Right kidney (tissue), 1 donor: Measurements from ENCODE around the gene KIRREL3.
"Not testable (repeated sequence)": the region's sequence is repeated elsewhere in the genome, so short reads cannot be mapped to it uniquely, and the experiment has no call there.

Experiments used
- DNase-seq: peaks from one replicate; pipeline ENCODE4 v3.0.0-alpha.2; 2016

KIRREL3 gene

DNA sequence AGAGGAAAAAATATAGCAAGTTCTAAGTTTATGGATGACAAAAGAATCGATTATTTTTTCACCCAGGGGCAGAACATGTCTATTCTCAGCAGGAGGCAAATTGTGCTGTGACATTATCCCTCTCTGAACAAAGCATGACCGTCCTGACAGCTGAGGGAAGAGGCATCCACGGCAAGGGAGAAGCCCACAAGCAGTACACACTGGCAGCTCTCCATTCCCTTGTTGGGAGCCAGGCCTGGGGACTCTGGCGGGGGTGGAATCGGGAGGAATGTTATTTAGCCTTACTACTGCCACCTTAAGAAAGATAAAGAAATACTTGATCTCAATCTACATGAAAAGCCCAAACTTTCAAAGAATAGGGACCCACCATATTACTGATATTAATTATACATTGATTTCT lies 3.4 kb downstream of the KIRREL3 start:
- no peak for DNase-seq

DNA sequence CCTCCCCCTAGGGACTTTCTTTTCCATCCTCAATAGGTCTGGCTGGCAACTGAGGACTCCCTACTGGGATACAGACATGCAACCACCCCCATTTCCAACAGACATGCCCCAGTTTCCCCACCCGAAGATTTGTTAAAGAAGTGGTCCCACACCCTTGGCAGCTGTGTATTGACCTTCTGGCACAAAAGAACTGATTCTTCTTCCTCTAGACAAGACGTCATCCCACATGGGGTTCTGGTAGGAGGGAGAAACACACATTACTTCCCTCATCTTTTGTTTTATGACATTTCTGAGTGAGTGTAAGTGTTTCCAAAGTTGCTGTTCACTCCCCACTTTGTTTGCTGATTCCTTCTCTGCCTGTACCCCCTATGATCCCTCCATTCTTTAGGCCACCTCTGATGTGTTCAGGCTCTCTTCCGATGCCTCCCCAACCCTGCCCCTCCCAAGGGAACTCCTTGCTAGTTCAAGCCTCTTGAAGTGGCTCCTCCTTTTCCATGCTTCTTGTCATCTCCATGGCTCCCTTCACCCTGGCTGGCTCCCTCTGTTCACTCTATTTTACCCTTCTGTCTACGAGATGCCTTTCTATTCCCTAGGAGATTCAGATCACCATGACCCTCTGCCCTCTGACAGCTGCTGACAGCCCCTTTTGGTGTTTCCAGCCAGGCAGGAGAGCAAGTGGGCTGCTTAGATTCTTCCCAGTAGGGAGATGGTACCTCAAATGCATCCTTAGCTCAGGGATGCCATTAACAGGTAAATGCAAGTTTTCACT lies 4.3 kb downstream of the KIRREL3 start:
- DNase-seq = no peak

DNA sequence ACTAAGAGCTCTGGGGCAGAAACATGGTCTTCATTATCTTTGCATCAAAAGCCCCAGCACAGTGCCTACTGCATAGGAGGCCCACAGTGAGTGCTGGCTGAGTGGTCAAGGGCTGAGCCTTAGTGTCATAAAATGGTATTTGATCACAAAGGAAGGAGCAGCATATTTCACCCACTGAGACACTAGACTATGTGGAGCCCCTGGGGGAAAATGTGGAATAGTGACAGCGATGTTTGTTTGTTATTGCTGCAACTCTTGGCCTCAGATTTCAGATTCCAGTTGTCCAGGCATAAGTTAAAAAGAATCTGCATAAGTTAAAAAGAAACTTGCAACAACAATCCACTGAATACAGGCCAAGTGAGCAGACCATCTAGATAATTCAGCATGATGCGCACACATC lies 7.0 kb downstream of the KIRREL3 start:
- DNase-seq = no peak

DNA sequence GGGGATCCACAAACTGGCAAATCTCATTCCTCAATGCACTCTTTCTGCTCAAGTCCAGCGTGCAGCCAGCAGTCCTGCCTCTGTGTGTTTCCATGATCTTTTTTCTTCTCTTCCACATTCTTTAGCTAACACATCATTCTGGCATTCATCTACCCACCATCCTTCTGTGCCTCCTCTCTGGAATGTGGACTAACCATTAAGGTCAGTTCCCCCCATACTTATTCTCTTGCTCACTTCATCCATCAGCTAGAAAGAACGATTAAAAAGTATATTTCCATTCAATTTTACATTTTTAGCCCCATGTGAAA lies 7.8 kb downstream of the KIRREL3 start:
- no peak for DNase-seq

DNA sequence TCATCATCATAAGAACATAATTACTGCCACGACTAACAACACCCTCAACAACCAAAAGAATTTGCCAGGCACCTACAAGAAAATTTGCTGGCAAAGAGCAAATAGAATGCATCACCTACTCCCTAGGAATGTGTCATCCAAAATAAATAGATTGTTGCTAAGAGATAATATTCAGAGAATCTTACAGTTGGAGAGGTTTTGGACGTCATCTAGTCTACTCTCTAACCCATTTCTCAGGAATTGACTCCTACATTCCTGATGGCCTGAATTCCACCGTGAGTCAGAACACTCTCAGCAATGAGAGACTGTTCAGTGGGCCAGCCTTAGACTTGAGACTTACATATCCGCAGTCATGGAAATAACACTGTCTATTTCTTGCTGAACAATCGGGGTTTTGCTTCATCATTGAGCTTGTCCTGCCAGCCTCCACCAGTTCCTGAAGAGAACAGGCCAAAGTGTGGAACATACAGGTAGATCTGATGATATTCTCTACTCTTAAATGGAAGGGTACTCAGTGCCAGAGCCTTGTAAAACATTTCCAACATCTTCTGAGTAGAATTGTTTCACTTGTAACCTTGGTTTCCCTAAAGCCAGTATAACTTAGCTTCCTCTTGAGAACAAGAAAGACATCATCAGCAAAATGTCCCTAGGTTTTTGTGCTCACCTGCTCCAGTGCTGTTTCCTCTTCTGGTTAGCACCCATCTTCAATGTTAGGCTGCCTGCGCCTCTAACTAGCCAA lies 8.3 kb downstream of the KIRREL3 start:
- DNase-seq = no peak

DNA sequence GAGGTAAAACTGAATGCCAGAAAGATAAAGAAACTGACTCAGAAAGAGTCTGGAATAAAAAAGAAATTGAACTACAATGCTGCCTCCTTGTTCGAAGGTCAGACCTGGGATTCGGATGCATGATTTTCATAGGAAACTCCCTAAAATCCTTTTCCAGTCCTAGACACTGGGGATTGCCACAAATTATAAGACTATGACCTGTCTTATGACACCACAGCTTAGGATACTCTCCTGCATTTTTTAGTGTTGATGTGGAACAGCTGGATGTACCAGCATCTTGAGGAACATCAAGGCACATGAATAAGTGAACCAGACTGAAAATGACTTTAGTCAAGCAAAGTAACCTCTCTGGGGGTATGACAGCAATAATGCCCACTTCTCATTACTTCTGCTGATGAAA lies 9.0 kb downstream of the KIRREL3 start:
- DNase-seq = no peak

DNA sequence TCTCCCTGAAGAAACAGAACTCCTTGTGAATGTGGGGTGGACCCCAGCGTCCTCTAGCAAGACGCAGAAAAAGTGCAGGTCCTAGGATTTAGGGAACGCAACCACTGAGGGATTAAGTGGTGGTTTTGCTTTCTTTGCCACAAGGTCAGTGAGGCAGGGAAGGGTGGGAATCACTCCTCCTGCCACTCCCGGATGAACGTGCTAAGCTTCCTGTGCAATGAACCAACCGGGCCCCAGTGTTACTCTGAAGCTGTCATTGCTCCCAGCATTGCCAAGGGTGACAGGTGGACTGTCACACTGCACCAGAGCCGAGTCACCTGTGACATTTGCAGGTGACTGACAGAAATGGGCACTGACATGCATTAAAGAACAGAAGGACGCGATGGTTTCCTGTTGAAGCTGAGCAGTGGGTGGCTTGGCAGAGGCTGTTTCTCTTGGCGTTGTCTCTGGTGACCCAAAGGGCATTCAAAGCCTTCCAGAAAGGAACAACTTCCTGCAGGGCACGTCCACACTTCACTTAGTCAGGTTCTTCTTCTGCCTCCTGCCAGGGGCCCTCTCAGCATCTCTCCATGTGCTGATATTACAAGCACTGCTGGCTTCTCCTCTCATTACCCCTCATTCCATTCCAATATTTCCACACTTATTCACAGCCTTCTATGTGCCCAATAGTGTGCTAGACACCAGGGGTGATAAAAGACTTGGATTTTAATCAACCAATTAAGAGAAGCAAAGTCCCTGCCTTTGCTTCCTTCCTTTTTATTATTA lies 9.7 kb downstream of the KIRREL3 start:
- no peak for DNase-seq

DNA sequence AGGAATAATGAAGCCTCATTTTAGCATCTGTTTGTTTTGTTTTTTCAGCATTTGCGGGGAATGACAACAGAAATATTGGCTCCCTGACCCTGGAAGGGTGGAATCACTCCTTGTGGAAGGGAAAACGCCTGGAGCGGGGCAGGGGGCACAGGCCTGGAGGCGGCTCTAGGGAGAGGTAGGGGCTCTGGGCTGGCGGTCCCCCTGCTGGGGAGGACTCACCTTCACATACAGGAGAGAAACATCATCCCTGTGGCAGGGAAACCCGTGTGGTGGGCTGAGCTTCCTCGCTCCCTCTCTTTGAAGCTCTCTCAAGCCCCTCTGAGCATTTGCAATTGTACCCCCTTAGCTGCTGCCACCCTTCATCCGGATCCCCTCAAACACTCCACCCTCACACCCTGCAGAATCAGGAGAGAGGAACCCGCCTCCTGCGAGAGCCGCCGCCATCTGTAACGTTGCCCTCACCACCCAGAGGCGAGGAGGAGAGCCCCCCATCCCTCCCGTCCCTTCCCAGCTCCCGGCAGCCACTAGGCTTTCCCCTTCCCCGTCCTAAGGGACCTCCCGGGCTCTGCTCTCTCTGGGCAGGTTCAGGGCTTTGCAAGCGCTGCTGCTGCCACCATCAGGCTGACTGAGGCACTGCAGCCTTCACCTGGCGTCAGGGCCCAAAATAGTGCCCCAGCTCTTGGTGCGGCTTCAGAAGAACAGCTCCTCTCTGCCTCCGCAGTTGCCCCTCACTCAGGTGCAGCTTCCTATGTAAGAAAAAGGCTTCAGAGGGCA lies 10.4 kb downstream of the KIRREL3 start:
- DNase-seq = peak; percentile 72

DNA sequence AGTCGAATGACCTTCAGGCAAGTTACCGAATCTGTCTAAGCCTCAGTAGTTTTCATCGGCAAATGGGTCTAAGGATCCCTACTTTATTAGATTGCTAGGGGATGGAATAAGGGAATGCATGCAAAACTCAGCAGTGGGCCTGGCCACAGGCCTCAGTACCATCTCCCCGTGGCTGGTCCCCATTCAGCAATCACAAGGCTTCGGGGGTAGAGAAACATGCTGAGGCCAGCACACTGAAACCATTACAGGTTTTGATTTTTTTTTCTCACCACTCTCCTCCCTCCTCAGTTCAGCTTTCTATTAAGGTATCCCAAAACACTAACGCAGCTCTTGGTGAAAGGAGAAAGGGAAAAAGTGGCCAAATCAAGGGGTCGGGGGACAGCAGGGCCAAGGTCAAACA lies 11.9 kb downstream of the KIRREL3 start:
- no peak for DNase-seq

DNA sequence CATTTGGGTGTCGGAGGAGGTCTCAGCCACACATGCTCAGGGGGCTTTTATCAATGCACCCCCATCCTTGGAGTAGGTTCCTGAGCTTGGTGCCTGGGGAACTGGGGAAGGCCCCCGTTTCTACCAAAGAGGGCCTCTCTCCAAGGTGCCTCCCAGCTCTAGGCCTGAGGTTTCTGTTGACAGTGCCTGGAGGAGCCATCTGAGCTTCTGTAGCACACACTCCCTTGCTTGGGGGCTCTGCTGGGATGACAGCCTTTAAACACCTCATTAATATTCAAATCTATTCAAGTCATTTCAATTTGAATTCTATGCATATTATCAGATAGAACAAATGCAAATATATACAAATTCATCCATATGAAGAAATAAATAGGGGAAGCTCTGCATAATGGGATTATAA lies 18.9 kb downstream of the KIRREL3 start:
- no peak for DNase-seq

DNA sequence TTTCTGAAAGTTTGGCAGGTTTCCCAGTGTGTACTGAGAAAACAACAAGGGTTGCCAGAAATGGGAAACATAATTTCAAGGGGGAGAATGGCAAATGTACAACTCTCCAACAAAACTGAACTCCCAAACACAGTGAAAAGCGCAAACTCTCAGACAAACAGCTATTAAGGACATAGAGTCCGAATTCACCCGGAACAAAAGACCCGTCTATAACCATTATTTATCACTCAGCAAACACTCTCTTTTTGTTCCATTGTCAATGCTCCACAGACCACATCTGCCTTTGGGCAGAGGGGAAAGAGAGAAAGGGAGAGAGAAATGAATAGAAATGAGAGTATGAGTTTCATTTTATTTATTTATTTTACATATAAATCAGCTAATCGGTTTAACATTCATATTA lies 21.7 kb downstream of the KIRREL3 start:
- DNase-seq = no peak

DNA sequence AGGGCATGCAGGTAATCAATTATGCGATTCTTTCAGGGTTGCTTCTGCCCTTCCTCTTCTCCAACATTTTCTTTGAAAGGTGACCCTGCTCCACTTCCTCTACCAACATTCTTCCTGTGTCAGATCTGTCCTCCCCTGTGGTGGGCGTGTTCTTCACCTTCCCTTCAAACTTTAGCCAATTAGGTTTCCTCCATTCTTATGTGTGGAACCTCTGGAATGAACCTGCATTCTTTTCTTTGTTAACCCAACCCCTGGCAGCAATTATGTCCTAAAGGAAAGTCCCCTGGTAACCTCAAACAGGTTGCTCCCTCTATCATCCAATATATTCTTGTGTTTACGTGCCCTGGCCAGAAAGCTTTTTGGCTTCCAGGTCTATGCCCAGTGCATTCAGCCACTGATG lies 22.4 kb downstream of the KIRREL3 start:
- no peak for DNase-seq

DNA sequence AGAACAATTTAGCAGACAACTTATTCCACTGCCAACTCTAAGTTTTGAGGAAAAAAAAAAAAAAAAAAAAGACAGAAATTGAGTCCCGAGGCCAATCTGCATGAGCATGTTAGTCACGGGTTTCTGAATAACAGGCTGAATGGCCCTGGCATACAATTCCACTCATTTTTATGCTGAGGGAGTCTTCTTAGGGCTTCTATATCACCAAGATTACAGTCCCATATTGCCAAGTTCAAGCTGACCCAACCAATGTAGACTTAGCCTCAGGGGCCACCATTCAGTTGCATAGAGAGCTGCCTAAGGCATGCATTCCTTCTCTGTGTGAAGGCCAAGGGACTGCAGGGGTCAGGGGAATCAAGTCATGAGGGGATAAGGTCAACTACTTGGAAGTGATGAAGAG lies 27.5 kb downstream of the KIRREL3 start:
- no peak for DNase-seq

DNA sequence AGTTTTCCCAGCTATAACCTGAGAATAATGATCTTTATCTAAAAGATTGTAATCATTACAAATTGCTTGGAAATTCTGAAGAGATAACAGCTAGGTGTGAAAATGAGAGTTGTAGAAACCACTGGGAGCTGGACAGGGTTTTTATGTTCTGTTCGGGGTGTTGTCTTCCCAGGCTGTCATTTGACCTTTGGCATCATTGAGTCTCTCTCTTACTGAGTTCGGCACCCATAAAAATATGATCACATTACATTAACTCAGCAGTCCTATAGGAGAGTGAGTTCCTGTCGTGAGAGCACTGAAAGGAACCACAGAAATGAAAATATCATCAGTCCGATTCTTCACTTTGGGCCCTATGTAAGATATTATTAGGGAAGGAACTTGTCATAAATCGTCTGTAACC lies 29.3 kb downstream of the KIRREL3 start:
- no peak for DNase-seq

DNA sequence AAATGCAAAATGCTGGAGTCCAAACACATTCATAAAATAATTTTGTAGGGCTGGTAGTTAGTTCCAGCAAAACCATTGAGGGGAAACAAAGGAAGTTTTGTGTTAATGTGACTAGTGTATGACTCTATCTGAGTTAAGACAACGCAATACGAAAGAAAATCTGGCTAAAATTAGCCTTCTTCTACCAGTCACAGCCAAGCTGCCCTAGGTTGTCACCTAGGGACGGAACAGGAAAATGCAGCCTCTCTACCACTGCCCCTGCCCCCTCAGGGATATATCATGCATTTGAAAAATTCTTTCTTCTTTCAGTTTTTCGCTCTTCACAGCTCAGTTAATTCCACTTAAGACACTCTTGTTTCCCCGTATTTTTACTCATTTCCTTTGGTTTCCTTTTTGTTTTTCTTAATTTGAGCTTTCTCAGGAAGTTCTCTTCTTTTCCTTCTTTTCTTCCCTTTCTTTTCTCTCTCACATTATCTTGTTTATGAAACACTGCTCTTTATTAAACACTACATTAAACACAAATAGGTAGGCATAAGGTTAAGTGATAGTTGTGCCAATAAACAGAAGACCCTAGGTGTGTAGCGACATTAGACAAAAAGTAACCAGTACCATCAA lies 30.6 kb downstream of the KIRREL3 start:
- DNase-seq = no peak

DNA sequence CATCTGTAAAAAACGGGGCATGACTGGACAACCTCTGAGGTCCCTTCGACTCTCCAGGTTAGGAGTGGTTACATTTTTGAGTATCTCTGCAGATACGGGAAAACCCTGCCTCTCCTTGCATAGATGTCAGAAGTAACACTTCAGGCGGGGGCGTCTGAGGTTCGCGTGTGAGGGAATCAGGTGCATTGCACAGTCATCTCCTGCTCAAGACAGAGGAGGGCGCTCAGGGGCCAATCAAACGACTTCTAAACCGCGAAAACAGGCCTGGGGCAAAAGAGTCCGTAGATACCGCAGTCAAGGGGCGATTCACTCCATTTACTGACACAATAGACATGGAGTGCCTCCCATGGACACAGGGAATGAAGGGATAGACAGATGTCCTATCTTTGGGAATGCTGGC lies 31.7 kb downstream of the KIRREL3 start:
- DNase-seq = no peak

DNA sequence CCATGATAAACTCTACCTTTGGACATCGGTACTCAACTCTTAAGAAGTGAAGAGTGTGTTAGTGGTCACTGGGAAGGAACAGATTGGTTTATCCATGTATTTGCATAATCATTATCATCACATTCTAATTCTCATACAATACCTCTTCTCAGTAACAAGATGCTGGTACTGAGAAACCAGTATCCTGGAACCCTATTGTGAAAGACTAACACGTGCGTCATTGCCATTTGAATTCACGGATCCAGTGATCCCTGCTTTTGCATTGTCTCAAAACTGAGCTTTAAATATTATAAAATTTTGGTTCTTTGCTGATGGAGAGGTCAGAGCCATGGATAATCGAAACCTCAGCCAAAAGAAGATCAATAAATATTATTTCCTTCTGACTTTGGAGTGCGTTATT lies 35.2 kb downstream of the KIRREL3 start:
- no peak for DNase-seq

DNA sequence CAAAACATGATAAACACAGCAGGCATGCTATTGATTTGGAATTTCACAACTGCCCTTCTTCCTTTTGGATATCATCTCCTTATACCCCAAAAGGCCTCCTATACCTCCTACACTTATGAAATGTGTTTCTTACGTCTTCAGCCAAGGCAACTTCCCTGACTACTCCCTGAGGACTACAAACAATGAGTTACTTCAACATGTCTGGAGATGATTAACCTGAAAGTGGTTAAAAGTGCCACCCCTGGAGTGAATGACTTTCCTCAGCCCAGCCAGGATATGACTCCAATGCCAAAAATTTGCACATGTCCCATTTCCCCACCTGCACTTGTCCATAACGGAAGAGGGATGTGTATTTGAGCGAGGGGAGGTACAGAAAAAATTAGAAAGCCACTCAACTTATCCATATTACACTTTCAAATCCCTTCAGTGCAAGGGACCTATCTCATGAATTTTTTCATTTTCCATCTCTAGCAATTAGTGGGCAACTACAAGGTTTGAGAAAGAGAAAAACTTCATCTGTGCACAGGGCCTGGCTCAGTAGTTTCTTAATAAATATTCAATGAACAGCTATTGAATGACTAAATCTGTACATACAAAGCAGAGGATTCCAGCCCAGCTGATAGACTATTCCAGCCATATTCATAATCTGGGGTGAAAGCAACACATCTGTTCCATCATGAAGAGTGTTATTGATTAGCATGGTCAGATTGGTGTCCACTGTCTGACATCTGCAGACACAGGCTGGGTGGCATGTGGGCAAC lies 36.8 kb downstream of the KIRREL3 start:
- DNase-seq = no peak

DNA sequence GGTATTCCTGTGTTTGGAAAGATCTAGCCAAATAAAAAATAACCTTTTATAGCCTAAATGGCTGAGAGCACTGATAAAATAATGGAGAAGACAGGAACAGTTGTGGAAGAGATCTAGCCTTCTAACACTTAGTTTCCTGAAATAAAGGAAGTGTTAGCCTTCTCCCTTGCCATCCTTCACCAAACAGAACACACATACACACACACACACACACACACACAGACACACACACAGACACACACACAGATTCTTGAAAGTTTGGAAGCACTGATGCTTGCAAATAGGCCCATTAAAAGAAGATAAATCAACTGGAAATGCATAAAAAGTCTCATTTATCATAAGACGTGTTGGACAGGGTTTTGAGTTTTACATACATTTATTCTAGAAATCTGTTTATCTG lies 37.5 kb downstream of the KIRREL3 start:
- no peak for DNase-seq

DNA sequence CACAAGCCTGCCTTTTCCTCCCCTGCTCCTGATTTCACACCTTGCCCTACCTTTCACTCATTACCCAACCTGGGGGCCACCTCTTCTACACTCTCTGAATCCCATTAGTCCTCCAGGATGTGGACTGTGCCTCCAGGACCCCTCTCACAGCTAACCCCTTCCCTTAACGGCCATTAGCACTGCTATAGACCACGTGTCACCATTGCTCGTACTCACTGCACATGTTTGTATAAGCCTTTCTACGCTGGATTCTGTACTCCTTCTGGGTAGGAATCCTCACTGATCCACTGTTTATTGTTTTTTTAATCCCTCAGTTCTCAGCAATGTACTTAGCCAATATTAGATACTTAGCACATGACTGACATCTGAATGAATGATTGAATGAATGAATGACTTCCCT lies 40.9 kb downstream of the KIRREL3 start:
- DNase-seq = no peak

DNA sequence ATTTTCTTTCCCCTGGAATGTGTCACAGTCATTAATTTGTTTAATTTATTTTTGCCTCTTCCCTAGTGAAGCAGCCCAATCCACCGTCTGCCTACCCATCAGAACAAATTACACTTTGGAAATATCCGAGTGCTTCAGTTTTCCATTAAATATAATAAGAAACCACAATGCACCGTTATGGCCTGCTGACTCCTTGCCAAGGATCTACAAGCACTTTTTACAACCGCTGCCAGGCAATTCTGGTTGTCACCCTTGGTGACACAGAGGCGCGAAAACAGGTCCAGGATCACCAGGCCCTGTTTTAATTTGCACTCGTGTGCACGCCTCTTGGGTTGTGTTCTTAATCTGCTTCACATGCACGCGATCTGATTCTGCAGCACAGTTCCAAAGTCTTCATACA lies 43.9 kb downstream of the KIRREL3 start:
- no peak for DNase-seq

DNA sequence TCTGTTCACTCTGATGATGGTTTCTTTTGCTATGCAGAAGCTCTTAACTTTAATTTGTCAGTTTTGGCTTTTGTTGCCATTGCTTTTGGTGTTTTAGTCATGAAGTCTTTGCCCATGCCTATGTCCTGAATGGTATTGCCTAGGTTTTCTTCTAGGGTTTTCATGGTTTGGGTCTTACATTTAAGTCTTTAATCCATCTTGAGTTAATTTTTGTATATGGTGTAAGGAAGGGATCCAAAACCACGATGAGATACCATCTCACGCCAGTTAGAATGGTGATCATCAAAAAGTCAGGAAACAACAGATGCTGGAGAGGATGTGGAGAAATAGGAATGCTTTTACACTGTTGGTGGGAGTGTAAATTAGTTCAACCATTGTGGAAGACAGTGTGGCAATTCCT lies 48.0 kb downstream of the KIRREL3 start:
- not testable (repeated sequence) for DNase-seq
